Kasumi-1 (cell line): ENCODE results near the gene HIVEP1.

Experiments used
- DNase-seq, 2 experiments: peaks; one replicate each; lab custom pipeline; 2025; lab: John Stamatoyannopoulos, UW

Gene HIVEP1

DNA sequence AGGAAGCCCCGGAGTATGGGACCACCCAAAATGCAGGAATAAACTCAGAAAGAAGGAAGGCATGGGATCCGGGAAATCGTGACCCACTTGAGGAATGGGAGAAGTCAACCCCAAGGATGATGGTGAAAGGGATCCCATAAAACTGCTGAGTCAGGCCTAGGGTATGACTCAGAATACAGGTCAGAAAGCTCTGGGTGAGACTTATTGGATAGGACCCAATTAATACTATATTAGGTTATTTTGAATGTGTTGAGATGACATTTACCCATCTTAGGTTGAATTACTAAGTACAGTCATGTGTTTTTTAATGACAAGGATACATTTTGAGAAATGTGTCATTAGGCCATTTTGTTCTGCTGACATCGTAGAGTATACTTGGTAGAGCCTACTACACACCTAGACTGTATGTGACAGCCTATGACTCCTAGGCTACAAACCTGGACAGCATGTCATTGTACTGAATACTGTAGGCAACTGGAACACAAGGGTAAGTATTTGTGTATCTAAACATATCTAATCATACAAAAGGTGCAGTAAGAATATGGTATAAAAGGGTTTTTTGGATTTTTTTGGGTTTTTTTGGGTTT, 17.1 kb upstream of the HIVEP1 start:
- no peak for DNase-seq

DNA sequence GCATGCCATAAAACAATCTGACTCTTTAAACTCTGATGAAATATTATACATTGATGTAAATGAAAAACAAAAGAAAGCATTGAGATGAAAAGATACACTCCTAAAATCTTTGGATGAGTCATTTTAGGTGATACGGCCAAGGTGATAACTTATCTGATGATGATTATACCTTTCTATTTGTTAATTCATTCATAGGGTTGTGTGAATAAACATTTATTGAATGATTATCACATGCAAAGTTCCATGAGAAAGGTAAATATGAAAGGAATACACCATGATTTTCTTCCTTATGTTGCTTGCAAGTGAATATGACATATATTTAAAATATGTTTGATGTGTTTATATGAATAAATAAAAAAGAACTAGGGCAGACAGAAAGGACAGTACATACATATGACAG, 15.4 kb upstream of the HIVEP1 start:
- no peak for DNase-seq

DNA sequence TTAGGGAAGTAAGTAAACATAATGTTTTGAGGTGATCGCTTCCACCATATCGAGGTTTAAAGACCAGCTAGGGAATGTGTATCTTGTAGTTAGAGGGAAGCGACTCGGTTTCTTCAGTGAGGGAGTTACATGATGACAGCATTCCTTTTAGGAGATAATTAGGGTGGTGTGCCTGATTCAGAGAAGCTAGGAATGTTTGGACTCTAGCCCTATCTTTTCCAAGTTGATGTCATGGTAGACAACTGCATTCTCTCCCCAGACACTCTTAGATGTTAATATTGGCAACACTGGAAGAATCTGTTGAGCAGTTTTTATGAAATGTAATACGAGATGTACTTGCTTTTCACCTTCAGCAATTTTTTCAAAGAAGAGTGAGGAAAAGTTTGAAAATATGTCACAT, 12.9 kb upstream of the HIVEP1 start:
- no peak for DNase-seq

DNA sequence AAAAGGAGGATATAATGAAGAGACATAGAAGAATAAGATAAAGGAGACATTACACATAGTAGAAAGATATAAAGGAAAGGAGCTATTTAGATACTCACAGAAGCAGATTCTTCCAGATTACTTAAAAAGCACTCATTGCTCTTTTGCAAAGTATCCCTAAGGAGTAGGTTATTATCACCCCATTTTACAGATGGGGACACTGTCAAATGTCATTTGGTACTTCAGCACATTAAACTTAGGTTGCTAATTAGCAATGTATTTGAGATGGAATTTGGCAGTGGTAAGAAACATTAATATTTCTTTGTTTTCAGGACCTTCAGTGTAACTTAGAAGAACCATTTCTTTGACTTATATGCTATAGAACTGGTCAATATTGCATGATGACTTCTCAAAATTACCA, 11.9 kb upstream of the HIVEP1 start:
- DNase-seq, result no peak

DNA sequence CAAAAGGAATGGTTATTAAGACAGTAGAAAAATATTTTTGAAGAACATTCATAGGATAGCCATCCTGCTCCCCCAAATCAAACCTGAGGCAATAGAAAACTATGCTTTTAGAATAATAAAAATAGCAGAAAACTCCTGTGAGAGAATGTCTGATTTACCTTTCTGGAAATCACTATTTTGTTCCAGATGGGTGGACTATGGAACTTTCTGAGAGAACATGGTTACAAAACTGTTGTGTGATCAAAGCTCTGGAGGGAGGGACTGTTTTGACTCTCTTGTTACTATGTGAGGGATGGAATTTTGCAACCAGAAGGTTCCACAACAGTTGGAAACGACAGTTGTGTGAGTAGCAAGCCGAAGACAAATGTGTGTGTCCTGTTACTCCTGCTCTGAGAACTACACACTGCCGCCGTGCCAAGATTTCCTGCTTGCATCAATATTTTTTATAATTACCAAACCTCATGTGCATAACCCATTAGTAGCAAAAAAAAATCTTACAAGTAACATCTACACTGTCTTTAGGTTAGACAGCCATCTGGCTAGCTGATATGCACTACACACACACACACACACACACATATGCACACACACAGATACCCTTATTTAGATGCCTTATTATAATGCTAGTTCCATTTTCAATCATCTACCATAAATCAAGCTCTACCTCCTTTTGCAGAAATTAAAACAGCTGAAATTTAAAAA, 11.0 kb upstream of the HIVEP1 start:
- no peak for DNase-seq

DNA sequence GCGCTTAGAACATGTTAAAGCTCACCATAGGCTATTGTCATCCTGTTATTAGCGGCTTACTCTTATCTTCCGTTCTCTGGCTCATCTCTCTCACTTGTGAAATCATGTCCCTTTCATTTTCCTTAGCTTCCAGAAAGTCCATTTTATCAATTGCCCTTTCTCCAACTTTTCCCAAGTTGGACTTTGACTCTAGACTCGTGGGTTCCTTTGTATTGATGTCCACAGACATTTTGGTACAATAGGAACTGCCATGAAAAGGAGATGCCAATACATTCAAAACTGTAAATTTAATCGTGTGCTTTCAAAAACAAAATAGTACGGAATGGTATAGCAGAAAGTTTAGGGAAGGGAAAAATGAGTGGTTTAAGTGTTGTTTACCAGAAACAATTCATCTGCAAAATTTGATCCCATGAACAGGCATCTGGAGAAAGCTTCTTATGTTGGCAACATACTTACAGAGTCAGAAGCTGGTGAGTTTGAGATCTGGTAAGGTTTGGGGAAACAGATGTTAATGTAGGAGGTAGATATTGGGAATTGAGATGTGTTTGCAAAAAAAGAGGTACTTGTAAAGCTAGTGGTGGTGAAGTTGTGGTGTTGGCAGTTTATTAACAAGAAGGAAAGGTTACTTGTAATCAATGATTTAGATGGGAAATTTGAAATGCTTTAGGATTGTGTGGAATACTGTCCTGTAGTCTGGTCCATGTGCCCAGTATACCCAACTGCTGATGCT, 10.2 kb upstream of the HIVEP1 start:
- DNase-seq, result no peak

DNA sequence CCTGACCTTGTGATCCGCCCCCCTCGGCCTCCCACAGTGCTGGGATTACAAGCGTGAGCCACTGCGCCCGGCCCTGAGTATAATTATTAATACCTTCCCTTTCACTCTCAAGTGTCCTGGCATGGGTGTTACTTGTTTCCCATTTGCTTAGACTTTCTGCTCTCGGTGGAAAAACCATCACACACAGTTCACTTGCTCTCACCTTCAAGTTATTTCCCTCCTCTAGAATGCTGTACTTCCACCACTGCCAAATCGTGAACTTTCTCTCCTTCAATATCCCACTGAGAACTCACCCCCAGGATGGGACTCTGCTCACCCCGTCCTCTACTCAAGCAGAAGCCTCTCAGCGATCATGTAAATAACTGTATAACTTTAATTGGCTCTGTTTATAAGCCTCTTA, 4.6 kb upstream of the HIVEP1 start:
- no peak for DNase-seq

DNA sequence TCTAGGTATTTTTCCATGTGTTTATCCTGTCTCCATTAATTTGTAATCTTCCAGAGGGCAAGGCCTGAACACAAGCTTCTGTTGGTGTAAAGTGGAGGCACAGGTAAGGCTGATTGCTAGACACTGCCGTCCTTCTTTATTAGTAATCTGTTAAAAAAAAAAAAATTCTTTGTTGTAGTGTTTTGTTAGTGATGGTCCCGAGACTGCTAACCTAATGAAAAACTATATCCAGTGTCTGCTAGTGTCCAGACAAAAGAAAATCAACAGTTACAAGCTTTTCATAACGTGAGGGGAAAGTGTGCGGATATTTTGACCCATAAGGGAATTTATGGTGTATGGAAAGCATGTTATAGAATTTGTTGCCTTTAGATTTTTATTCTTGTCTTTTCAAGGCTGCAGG, 4.2 kb upstream of the HIVEP1 start:
- no peak for DNase-seq

DNA sequence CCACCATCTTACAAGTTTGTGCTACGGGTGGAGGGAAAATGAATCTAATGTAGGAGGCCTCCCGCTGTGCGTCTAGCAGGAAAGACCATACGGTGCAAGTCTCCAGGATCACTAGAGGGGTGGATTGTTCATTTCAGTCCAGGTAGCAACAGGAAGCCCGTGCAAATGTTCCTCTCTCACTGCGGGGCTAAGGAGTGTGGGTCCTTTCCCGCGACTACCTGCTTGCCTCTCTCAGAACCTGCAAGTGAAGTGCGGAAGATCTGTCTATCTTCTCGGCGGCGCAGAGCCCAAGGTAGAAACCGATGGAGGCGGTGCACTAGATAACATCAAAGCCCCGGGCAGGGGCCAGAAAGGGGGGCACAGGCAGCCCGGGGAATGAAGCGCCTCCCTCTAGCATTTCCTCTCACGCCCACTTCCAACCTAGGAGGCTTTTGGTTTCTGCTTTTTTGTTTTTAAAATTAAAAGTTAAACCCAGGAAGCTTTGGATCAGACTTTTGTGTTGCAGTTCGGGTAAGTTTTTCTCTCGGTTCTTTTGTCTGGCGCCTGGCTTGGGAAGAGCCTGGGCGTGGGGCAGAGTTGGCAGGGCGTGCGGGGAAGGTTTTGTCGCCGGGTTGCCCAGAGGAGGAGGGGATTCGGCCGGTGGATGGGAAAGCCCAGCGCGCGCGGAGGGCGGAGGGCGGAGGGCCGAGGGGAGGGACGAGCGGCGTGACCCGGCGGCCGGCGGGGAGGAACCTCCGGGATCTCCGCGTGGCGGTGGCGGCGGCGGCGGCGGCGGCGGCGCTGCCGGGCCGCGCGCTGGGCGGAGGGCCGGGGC, 3.5 kb upstream of the HIVEP1 start:
- peak; percentile 72 to 83 for DNase-seq

DNA sequence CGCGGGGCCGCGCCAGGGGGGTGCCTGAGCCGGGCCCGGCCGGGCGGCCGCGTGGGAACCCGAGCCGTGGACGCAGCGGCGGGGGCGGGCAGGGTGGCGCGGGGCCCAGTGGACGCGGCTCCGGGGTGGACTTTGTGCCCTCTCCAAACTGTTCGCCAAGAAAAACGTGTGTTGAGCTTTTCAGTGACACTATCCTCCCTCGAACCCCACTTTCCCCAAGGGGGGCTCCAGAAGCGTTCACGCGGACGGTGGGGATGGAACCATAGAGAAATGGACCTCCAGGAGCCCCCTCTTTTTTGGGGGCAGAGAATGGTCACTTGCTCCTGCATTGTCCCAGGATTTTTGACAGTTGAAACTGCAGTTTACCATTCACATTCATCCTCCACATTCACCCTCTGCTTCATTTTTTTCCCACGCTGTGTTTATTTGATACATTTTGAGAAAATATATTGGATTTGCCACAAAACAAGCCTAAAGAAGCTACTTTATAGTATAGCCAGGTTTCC, 2.9 kb upstream of the HIVEP1 start:
- DNase-seq, result no peak

DNA sequence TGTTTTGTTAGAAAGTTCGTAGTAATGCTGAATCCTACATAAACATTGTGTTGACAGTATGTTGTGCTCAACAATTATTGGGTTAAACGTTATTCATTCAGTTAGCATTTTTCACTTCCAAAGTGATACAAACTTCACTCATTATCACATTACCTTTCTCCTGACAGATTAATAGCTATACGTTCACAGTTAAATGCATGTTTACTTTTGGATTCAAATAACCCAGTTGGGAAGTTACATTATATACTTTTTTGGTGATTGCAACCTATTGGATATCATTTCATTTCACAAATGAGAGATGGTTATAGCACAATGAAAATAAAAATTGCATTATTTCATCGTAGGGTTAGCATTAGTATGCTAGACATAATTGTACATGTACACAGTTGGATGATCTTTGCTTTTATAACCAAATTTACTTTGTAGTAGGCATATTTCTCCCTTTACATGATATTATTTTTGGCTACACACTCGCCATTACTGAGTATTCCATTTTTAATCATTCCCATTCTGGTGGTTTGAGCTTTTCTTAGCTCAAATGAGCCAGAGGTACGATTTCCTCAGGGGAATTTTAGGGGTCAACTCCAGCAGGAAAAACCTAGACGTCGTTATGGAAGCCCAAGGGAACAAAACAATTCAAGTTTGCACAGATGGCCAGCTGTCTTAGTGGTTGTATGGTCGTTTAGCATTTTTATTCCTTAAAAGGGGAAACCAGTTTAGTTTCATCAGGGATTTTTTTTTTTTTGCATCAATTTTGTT, 2.1 kb upstream of the HIVEP1 start:
- no peak for DNase-seq

DNA sequence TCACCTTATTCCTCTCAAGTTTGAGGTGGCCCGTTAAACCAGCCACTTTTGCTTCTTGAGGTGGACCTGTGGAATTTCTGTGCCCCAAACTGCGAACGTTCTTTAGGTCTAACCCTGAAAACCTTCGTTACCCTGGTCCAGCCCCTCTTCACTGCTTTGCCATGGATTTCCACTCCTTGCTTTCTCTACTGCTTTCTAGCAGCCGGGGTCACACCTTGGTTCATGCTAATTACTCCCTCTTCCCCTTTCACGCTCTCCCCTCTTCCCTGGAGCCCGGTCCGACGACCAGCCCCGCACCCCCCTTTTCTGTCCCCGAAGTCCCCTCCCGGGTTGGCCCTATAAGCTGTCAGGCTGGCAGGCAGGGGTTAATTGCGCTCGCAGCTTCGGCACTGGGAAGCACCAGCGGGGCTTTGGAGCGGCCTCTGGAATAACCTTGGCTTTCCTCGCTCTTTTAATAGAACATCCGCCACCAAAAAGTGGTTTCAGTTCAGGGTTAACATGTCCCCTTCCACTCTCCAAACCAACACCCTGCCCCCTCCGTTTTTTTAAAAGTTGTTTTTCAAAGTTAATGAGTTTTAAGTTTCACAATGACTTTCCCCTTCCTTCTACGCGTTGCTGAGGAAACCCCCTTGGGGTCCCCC, 1.4 kb upstream of the HIVEP1 start:
- DNase-seq, result peak; percentile 61 to 70

DNA sequence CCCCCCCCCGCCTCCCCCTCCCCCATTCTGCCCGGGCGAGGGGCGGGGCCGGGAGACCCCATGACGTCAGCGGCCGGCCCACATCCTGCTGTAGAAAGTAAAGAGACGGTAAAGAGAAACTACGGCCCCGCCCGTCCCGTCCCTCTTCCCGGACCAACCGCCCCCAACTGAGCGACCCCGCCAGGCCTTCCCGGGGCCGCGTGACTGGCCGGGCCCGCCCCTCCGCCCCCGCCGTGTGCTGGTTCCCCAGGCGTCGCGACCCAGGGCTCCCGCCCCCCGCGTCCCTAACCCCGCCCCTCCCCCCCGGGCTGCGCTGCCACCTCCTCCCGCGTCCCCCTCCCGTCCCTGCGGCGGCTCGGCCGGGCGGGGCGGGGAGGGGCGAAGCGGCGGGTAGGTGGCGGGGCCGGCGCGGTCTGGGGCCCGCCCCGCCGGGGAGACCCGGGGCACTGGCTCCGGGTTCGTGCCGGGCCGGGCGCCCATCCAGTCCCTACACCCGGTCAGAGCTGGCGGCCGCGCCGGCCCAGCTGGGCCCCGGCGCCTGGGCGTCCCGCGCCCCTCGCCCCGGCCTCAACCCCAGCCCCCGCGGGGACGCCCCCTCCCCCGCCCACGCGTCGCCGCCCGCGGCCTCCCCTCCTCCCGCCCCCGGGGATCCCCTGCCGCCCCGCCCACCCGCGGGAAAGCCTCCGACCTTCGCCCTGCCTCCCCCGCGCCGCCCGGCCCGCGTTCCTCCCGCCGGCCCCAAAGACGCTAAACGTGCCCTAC, 655 bp upstream of the HIVEP1 start:
- DNase-seq, result peak; percentile 90 to 91

DNA sequence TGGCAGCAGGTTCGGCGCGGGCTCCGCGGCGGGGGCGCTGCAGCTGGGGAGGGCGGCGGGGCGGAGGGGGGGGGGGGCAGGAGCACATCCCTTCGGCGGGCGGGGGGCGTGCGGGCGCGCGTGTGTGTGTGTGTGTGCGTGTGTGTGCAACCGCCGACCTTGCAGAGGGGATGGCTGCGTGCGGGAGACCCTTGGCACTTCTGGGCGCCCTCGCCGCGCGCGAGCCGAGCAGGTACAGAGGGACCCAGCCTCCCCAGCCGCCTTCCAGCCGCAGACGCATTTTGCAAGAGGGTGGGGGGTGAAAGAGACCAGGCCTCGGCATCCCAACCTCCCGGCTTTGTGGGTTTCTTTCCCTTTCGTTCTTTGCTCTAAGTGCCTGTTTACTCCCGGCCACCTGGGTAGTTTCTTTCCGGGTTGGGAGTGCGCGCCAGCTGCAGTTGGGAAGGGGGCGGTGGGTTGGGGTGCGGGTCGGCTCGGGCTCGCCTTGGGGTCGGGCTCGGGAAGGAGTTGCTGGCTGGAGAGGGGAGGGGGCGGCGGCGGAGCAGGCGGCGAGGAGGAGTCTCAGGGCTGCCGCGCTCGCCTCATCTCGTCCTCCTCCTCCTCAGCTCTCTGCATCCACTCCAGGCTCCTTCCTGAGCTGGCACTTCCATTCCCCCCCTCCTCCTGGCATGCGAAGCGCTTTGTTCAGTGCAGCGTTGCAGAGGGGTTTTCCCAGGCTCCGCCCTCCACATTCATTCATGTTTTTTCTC, 620 bp downstream of the HIVEP1 start:
- DNase-seq, result peak; percentile 56

DNA sequence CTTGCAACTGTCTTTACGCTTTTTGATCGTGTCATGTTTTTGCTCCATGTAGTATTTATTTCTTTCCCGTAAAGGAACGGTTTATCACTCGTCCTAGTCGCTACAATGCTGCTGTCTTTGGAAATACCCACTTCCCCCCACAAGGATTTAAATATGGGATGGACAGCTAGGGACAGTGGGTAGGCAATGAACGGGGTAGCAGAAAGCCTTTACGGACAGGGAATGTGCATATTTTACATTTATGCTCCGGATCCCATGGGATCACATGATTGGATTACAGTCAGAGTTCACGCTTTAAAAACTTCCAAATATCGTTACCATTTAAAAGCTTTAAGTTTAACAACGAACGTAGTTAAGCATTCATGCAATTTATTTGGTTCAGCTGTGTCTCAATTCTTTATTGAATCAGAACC, 1.2 kb downstream of the HIVEP1 start:
- DNase-seq, result no peak

DNA sequence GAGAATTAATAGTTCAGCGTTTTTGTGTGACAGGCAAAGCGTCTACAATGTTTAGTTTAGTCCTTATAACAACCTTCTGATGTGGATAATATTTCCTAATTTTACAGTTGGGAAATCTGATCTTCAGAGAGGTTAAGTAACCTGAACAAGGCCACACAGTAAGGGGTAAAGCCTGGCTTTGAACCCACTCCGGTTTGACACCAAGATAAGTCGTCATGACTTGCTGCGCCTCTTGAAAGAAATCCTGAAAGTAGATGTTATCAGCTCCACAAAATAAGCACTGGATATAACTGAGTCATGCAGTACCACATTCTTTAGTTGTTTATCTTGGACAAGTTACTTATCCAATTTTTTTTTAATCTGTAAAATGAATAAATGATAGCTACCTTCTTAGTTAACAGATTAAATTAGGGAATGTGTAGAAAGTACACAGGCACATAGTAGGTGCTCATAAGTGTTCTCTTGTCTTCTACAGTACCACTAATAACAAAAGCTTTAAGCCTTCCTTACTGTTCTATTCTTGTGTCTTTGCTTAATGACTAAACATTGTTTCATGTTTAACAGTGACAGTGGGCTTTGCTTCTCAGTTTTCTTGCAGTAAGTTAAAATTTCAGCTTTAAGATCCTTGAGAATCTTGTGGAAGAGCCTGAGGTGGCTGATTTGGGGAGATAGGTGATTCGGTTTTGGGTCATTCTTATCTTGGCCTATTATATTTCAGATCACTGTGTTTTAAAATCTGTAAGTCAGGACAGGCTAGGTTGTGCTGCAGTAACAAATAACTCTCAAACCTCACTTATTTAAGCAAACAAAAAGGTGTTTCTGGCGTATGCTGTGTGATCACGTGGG, 2.1 kb downstream of the HIVEP1 start:
- DNase-seq, result no peak

DNA sequence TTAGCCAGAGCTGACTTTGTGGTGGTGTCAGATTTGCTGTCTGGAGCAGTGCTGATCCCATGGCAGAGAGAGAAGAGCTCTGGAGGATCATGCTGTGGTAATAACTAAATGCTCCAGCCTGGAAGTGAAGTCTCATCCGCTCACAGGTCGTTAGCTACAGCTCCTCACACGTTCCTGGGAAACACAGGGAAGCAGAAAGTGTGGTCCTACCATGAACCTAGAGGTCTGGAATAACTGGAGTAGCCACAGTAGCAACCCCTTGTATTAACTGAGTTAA, 2.7 kb downstream of the HIVEP1 start:
- no peak for DNase-seq

DNA sequence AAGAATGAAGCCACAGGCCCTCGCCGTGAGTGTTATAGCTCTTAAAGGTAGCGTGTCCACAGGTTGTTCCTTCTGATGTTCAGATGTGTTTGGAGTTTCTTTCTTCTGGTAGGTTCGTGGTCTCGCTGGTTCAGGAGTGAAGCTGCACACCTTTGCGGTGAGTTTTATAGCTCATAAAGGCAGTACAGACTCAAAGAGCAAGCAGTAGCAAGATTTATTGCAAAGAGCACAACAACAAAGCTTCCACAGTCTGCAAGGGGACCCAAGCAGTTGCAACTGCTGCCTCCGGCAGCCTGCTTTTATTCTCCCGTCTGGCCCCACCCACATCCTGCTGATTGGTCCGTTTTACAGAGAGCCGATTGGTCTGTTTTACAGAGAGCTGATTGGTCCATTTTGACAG, 5.2 kb downstream of the HIVEP1 start:
- DNase-seq, result no peak

DNA sequence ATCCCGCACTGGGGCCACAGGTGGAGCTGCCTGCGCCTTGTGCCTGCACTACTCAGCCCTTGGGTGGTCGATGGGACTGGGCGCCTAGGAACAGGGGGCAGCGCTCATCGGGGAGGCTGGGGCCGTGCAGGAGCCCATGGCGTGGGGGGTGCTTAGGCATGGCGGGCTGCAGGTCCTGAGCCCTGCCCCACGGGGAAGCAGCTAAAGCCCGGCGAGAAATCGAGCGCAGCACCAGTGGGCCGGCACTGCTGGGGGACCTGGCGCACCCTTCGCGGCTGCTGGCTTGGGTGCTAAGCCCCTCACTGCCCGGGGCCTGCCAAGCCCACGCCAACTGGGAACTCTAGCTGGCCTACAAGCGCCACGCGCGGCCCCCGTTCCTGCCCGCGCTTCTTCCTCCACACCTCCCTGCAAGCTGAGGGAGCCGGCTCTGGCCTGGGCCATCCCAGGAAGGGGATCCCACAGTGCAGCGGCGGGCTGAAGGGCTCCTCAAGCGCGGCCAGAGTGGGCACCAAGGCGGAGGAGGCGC, 5.8 kb downstream of the HIVEP1 start:
- no peak for DNase-seq
